MCF 10A (cell line): ENCODE data around the gene GXYLT1. TPM values are rescaled to one million over a fixed set of nuclear protein-coding genes. Genes with fewer than 3 reads are reported as not detected.
A peak's percentile ranks its signal among the peaks of the same experiment; 100 is the strongest.

Experiments
- BruUV-seq: library from RNA; stranded (reverse); fragments of 400-500 nt; replicated peaks from 2 replicates; lab custom pipeline; 2021; lab: Mats Ljungman, UMichigan
- CTCF ChIA-PET: fragments of 300-600 bp; sonication (Branson Sonifier 250); formaldehyde crosslinking; extraction: SDS; loops from one replicate; lab custom pipeline; 2021; ENCODE audit warnings: antibody characterized with exemption, inconsistent platforms; lab: Yijun Ruan, JAX
- POLR2A ChIA-PET: fragments of 300-600, 350-650 bp; sonication (Branson Sonifier 250); formaldehyde crosslinking; extraction: SDS; loops from one replicate; lab custom pipeline; 2020; ENCODE audit warnings: antibody characterized with exemption, inconsistent platforms; lab: Yijun Ruan, JAX
- DNase-seq: peaks from one replicate; pipeline ENCODE4 v3.0.0-alpha.2; 2018; ENCODE audit not compliant: unreplicated experiment
- H3K27ac Mint-ChIP-seq: one replicate; pipeline ENCODE4 v1.8.0; 2022; ENCODE audit warnings: mild to moderate bottlenecking, low read depth, mixed read lengths; ENCODE audit not compliant: unreplicated experiment
- H3K27me3 Mint-ChIP-seq: one replicate; pipeline ENCODE4 v1.8.0; 2022; ENCODE audit warnings: mixed read lengths; ENCODE audit not compliant: insufficient read depth, unreplicated experiment
- H3K36me3 Mint-ChIP-seq: one replicate; pipeline ENCODE4 v1.8.0; 2022; ENCODE audit warnings: mild to moderate bottlenecking, moderate library complexity, mixed read lengths; ENCODE audit not compliant: insufficient read depth, unreplicated experiment
- H3K4me1 Mint-ChIP-seq: one replicate; pipeline ENCODE4 v1.8.0; 2022; ENCODE audit warnings: mixed read lengths; ENCODE audit not compliant: insufficient read depth, unreplicated experiment
- H3K4me3 Mint-ChIP-seq: one replicate; pipeline ENCODE4 v1.8.0; 2022; ENCODE audit warnings: mild to moderate bottlenecking, moderate library complexity, mixed read lengths; ENCODE audit not compliant: unreplicated experiment
- H3K9me3 Mint-ChIP-seq: one replicate; pipeline ENCODE4 v1.8.0; 2022; ENCODE audit warnings: mixed read lengths; ENCODE audit not compliant: unreplicated experiment
- intact Hi-C: fragments of 100-400 bp; cut with micrococcal nuclease; formaldehyde crosslinking; loops from 2 replicates; pipeline ENCODE4 v1.14.1; 2022
- total RNA-seq: library from RNA; stranded (reverse); gene quantifications from 2 replicates; pipeline ENCODE4 v1.2.3, GENCODE V29; 2022
- TF ChIP-seq, protein P1 (sequence below): fragments of 200-600 bp; IDR thresholded peaks from one replicate; pipeline ENCODE4 v1.8.0; 2022; ENCODE audit warnings: antibody characterized with exemption, mild to moderate bottlenecking; ENCODE audit not compliant: unreplicated experiment

Gene GXYLT1
- total RNA-seq, 1 experiment from 2014 or later: 12.4 TPM

DNA sequence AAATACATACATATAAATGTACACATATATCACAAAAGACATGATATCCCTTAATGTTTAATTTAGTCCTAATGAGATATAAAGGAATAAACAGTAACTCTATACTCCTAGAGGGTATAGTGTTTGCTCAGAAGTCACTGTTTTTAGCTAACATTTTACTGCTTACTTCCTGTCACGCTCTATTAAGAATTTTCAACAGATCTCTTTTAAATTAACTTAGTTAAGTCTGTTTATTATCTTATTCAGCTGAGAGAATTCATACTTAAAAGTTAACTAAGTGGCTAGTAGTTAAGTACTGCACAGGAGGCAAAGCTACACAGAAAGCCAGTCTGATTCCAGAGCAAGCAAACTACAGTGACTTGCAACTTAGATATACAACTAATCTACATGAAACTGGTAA lies 39.9 kb downstream of the GXYLT1 start:
- no TSS peak for BruUV-seq
- Mint-ChIP-seq H3K36me3 (peaks cover 9% of the 10 kb centered on the region), H3K9me3 (no peaks in the 10 kb centered on the region), H3K27ac (no peak overlapping the region), H3K4me1 (no peaks in the 10 kb centered on the region), H3K27me3 (no peaks in the 10 kb centered on the region), H3K4me3 (no peak overlapping the region)
- ChIA-PET POLR2A (interaction anchor here (1.2 kb wide), 1 partner anchor 9 kb away, joined by 6 read pairs; no protein-coding TSS in a partner anchor), CTCF (interaction anchor here (0.5 to 1.7 kb wide), 10 partner anchors 11 to 828 kb away, joined by 3 to 7 read pairs (median 3); no protein-coding TSS in a partner anchor)
- intact Hi-C loops: loop anchor here (1.0 to 10.0 kb wide), 2 partner anchors 70 to 827 kb away; no protein-coding TSS in a partner anchor
- TF ChIP-seq, protein P1, sequence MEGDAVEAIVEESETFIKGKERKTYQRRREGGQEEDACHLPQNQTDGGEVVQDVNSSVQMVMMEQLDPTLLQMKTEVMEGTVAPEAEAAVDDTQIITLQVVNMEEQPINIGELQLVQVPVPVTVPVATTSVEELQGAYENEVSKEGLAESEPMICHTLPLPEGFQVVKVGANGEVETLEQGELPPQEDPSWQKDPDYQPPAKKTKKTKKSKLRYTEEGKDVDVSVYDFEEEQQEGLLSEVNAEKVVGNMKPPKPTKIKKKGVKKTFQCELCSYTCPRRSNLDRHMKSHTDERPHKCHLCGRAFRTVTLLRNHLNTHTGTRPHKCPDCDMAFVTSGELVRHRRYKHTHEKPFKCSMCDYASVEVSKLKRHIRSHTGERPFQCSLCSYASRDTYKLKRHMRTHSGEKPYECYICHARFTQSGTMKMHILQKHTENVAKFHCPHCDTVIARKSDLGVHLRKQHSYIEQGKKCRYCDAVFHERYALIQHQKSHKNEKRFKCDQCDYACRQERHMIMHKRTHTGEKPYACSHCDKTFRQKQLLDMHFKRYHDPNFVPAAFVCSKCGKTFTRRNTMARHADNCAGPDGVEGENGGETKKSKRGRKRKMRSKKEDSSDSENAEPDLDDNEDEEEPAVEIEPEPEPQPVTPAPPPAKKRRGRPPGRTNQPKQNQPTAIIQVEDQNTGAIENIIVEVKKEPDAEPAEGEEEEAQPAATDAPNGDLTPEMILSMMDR: no peak
- no peak for DNase-seq

DNA sequence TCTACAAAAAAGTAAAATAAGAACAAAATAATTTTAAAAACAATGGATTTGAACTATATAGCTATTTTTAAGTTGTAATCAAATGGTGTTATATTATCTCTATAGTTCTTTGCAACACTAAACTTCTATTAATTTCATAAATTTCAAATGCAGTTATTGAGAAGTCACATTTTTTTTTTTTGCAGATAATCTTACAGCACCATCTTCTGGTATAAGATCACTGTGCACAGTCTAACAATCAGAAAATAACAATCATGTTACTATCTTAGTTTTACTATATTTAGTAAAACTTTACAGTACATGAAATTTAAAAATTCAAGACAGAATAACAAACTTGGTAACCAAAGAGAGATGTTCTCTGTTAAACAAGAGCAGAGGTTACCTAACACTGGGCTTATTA lies 40.6 kb downstream of the GXYLT1 start:
- no TSS peak for BruUV-seq
- Mint-ChIP-seq H3K4me3 (no peak overlapping the region), H3K9me3 (no peaks in the 10 kb centered on the region), H3K27me3 (no peaks in the 10 kb centered on the region), H3K36me3 (peaks cover 3% of the 10 kb centered on the region), H3K27ac (no peak overlapping the region), H3K4me1 (no peaks in the 10 kb centered on the region)
- ChIA-PET CTCF (interaction anchor here (0.6 to 1.7 kb wide), 9 partner anchors 10 to 1483 kb away, joined by 3 to 7 read pairs (median 3); no protein-coding TSS in a partner anchor), POLR2A (interaction anchor here (1.2 kb wide), 1 partner anchor 8 kb away, joined by 6 read pairs; no protein-coding TSS in a partner anchor)
- DNase-seq: no peak
- TF ChIP-seq, protein P1: peak; percentile 30
- intact Hi-C loops: loop anchor here (1.0 to 10.0 kb wide), 2 partner anchors 69 to 827 kb away; no protein-coding TSS in a partner anchor

DNA sequence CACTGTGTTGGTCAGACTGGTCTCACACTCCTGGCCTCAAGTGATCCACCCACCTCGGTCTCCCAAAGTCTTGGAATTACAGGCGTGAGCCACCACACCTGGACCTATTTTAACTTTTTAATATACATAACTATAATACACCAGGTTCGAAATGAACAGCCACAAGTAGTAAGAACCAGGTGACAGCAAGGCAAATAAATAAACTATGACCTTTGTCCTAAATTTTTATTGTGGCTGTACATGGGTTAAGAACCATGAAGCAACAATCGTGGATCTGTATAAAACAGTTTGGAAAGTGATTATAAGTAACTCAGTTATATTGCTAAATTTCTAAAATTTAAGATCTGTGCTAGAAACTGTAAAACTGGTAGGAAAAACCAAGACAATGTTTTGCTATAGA lies 41.5 kb downstream of the GXYLT1 start:
- no TSS peak for BruUV-seq
- TF ChIP-seq, protein P1: no peak
- no peaks in the 10 kb centered on the region for H3K36me3 Mint-ChIP-seq
- ChIA-PET POLR2A (interaction anchor here (0.6 to 1.2 kb wide), 2 partner anchors 11 to 335 kb away, joined by 3 to 4 read pairs; no protein-coding TSS in a partner anchor), CTCF (interaction anchor here (0.6 to 1.2 kb wide), 6 partner anchors 9 to 935 kb away, joined by 3 to 4 read pairs (median 4); no protein-coding TSS in a partner anchor)
- no peaks in the 10 kb centered on the region for H3K27me3 Mint-ChIP-seq
- H3K4me3 Mint-ChIP-seq: no peak overlapping the region
- H3K9me3 Mint-ChIP-seq: no peaks in the 10 kb centered on the region
- H3K4me1 Mint-ChIP-seq: no peaks in the 10 kb centered on the region
- intact Hi-C loops: loop anchor here (10.0 kb wide), 1 partner anchor 68 kb away; no protein-coding TSS in a partner anchor
- no peak for DNase-seq
- no peak overlapping the region for H3K27ac Mint-ChIP-seq

DNA sequence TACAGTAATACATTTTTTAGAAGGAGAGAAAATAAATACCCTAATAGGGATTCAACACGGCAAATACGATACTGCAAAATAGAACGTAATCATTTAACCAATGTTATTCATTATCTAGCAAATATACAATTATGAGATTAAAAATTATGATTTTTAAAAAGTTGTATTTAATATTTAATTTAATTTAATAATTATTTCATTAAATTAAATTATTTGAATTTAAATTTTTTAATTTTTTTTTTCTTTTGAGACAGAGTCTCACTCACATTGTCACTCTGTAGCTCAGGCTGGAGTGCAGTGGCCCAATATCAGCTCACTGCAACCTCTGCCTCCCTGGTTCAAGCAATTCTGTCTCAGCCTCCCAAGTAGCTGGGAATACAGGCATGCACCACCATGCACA lies 42.0 kb downstream of the GXYLT1 start:
- DNase-seq: no peak
- BruUV-seq: no TSS peak
- no peak overlapping the region for H3K27ac Mint-ChIP-seq
- H3K27me3 Mint-ChIP-seq: no peaks in the 10 kb centered on the region
- ChIA-PET CTCF (interaction anchor here (0.6 to 1.2 kb wide), 3 partner anchors 9 to 825 kb away, joined by 3 read pairs; no protein-coding TSS in a partner anchor), POLR2A (interaction anchor here (0.7 to 1.2 kb wide), 2 partner anchors 10 to 33 kb away, joined by 3 read pairs; no protein-coding TSS in a partner anchor)
- TF ChIP-seq, protein P1: no peak
- no peaks in the 10 kb centered on the region for H3K9me3 Mint-ChIP-seq
- peaks cover 4% of the 10 kb centered on the region for H3K36me3 Mint-ChIP-seq
- intact Hi-C loops: loop anchor here (10.0 kb wide), 1 partner anchor 68 kb away; no protein-coding TSS in a partner anchor
- no peaks in the 10 kb centered on the region for H3K4me1 Mint-ChIP-seq
- no peak overlapping the region for H3K4me3 Mint-ChIP-seq
